Measurements from ENCODE around the gene AMZ1. TPM values are rescaled to one million over a fixed set of nuclear protein-coding genes. Genes with fewer than 3 reads are reported as not detected.

Gene AMZ1
- total and polyA plus RNA-seq, 8 donors, result under 0.01 to 1.4 (median 0.45) TPM; not detected in 5

- TF ChIP-seq EP300 (IDR thresholded peaks at IDR 0.05) (no peak), CTCF (IDR thresholded peaks at IDR 0.05) (no peak), POLR2AphosphoS5 (IDR thresholded peaks at IDR 0.05) (no peak)
- Histone ChIP-seq H3K9me3 (no peaks in the 10 kb centered on the region), H3K36me3 (no peaks in the 10 kb centered on the region), H3K4me1 (peaks cover 0 to 4% (median 0%) of the 10 kb centered on the region in 4 donors), H3K4me3 (no peak overlapping the region), H3K27ac (no peak overlapping the region), H3K27me3 (peaks cover 0 to 21% (median 0%) of the 10 kb centered on the region in 3 donors)
- intact Hi-C loops (cut with DNase I; ENCODE audit: low total_unique reads), result no loop called here
- no peak for DNase-seq
- WGBS, 5 donors, result 60 to 69% (median 65%) methylated on average over 18 of the region's 18 CpGs
Observed at GRCh38 chr7:2698581-2699288, 10.7 kb downstream of the AMZ1 start.

DNA sequence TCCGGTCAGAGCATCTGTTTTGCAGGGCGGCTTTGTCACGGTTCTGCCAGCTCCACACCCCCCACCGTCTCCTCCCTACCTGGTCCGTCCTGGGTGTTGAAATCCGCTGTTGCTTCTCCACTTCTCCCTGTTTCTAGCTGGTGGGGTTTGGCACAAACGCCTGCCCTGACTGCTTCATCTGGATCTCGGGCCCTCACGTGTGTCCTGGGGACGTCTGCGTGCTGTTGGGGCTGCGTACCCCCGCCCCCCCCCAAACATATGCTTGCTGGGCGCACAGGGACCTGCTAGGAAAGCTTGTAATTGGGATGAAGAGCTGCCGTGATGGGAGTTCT is 11.3 kb downstream of the AMZ1 start:
- TF ChIP-seq EP300 (IDR thresholded peaks at IDR 0.05) (no peak), POLR2A (IDR thresholded peaks at IDR 0.05) (no peak), POLR2AphosphoS5 (IDR thresholded peaks at IDR 0.05) (no peak), CTCF (IDR thresholded peaks at IDR 0.05) (no peak)
- Histone ChIP-seq H3K36me3 (no peaks in the 10 kb centered on the region), H3K27ac (no peak overlapping the region), H3K9me3 (no peaks in the 10 kb centered on the region), H3K27me3 (peaks cover 0 to 21% (median 0%) of the 10 kb centered on the region in 3 donors), H3K4me3 (no peak overlapping the region), H3K4me1 (peaks cover 0 to 4% (median 0%) of the 10 kb centered on the region in 4 donors)
- WGBS, 5 donors, result 66 to 80% (median 71%) methylated on average over 15 of the region's 15 CpGs
- no peak for DNase-seq
- intact Hi-C loops (cut with DNase I; ENCODE audit: low total_unique reads), result no loop called here

DNA sequence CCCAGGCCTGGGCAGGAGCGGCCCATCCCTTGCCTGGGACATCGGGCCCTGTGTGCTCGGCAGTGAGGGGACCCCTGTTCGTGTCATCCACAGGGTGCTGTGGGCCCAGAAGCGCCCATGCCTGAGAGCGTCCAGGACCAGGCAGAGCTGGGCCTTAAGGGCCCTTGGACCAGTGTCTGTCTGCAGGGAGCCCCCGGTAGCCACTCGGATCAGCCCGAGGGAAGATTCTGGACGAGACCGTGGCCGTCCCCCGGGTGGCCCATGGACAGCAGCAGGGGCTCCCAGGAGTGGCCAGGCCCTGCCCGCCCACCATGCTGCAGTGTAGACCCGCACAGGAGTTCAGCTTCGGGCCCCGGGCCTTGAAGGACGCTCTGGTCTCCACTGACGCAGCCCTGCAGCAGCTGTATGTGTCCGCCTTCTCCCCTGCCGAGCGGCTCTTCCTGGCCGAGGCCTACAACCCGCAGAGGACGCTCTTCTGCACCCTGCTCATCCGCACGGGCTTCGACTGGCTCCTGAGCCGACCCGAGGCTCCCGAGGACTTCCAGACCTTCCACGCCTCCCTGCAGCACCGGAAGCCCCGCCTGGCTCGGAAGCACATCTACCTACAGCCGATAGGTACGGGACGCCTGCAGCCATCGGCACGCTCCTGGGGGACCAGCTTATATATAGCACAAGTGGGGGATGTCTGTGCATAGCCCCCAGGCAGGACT is 12.3 kb downstream of the AMZ1 start:
- WGBS, 5 donors, result 89 to 93% (median 90%) methylated on average over 19 to 40 of the region's 40 CpGs
- Histone ChIP-seq H3K27ac (no peak overlapping the region), H3K9me3 (no peaks in the 10 kb centered on the region), H3K4me1 (peaks cover 0 to 4% (median 0%) of the 10 kb centered on the region in 4 donors), H3K4me3 (no peak overlapping the region), H3K36me3 (no peaks in the 10 kb centered on the region), H3K27me3 (peaks cover 0 to 21% (median 0%) of the 10 kb centered on the region in 3 donors)
- intact Hi-C loops (cut with DNase I; ENCODE audit: low total_unique reads), result no loop called here
- DNase-seq, result no peak
- no peak for TF ChIP-seq CTCF (IDR thresholded peaks at IDR 0.05)

DNA sequence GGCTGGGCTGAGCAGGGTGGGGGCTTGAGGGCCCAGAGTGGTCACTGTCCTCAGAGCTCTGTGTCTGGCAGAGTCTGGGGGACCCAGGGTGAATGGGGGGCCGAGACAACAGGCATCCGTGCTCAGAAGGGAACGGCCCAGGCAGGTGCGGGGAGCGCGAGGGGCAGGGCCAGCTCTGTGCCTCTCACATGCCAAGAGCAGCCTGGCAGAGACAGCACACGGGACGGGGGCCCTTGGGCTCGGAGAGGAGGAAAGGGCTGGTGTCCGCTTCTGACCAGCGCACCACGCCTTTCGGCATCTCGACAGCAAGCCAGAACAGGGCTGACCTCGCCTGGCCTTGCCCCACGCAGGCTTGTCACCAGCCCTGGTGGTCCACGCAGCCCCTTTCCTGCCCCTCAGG is 13.4 kb downstream of the AMZ1 start:
- Histone ChIP-seq H3K27me3 (peaks cover 0 to 21% (median 0%) of the 10 kb centered on the region in 3 donors), H3K4me1 (peaks cover 0 to 4% (median 0%) of the 10 kb centered on the region in 4 donors), H3K4me3 (no peak overlapping the region), H3K27ac (no peak overlapping the region), H3K9me3 (no peaks in the 10 kb centered on the region), H3K36me3 (no peaks in the 10 kb centered on the region)
- intact Hi-C loops (cut with DNase I; ENCODE audit: low total_unique reads), result no loop called here
- no peak for DNase-seq
- TF ChIP-seq POLR2AphosphoS5 (IDR thresholded peaks at IDR 0.05) (no peak), EP300 (IDR thresholded peaks at IDR 0.05) (no peak), POLR2A (IDR thresholded peaks at IDR 0.05) (no peak), CTCF (IDR thresholded peaks at IDR 0.05) (no peak)
- WGBS, 5 donors, result 82 to 88% (median 86%) methylated on average over 17 of the region's 17 CpGs
